ENCODE results near the gene PODNL1.

PODNL1 gene

DNA sequence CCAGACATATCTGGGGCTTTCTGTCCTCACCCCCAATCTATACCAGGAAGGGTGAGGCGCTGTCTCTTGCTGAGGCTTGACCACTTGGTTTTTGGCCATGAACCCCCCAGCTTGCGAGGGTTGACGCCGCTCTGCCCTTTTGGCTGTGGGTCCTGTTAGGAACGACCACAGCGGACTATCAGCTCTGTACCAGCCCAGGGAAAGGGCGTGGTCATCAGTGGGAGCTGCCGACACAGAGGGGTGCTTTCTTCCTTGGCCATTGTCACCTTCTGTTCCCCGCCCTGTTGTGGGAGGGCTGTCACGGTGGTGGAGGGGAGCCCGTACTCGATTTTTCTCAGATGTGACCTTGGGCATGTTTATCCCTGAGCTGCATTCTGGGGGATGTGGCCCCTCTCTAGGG, 19.8 kb upstream of the PODNL1 start:
- DNase-seq (ENCODE audit: low spot score) = no peak

DNA sequence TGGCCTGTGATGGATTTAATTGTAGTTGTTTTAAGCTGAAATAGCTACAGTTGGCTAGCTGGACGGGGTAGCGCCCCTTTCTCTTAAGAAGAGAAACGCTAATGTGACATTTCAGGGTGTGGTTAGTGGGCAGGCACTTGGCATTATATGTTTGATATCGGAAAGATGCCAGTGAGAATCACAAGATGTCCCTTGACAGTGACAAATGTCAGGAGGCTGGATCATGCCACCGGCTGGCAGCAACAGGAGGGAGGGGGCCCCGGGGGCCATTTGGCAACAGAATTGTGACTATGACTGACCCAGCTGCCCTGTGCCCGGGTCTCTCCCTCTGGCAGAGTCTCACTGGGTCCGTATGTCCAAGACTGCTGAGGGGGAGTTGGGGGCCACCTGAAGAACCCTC, 18.8 kb upstream of the PODNL1 start:
- no peak for DNase-seq (ENCODE audit: low spot score)

GRCh38 chr19:13956365-13956744, 18.1 kb upstream of the PODNL1 start:
- DNase-seq (ENCODE audit: low spot score) = no peak

DNA sequence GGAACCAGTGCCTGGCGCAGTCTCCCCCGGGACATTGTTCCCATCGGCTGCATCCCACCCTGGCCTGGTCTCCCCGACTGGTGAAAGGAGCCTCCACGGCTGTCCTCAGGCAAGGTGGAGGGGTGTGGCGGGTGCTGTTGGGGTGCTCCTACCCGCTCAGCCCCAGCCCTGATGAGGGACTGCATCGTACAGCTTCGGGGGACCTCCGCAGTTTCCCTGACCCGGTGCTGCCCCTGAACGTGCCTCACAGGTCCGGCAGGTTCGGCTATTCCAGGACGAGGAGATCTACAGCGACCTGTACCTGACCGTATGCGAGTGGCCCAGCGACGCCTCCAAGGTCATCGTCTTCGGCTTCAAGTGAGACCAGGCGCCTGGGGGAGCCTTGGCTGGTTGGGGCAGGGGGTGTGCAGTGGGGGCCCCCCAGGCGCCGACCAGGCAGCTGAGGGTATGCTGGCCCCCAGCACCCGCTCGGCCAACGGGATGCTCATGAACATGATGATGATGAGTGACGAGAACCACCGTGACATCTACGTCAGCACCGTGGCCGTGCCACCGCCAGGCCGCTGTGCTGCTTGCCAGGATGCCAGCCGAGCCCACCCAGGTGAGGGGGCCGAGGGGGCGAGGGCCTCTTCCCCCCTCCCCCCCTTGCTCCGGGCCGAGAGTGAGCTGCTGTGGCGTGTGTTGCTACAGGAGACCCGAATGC, 17.6 kb upstream of the PODNL1 start:
- no peak for DNase-seq (ENCODE audit: low spot score)

DNA sequence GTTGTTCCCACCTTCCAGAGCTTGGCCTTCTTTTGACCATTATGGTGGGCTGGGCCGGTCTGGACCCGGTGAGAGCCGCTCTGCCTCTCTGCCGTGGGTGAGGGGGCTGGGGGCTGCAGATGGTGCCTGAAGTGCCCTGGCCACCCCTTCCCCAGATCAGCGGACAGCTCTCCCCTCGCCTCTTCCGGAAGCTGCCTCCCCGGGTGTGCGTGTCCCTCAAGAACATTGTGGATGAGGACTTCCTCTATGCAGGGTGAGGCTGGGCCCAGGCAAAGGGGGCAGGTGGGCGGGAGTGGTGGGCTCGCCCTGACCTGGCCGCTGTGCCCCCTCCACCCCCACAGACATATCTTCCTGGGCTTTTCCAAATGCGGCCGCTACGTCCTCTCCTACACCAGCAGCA, 16.0 kb upstream of the PODNL1 start:
- DNase-seq (ENCODE audit: low spot score) = no peak

DNA sequence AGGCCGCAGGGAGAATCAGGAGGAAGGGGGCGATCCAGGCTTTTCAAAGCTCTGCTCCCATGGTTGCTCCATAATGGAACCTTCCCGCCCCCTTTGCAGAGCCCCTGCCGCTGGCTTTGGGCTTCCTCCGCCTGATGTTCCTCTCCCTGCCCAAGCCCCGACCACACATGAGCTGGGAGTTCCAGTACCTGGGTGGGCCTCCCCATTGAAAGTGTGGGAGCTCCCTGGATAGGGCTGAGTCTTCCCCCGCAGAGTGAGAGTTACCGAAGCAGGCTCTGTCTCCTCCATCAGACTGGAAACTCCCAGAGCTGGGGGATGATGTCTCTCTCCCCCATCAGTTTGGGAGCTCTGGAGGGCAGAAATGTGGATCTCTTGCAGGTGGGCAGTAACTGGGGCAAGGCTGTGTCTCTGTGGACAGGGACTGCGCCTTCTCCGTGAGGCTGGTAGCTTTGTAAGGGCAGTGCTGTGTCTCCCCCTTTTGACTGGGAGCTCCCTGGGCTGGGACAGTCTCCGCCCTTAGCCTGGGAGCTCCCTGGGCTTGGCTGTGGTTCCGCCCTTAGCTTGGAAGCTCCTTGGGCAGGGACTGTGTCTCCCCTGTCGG, 14.8 kb upstream of the PODNL1 start:
- peak; percentile 64 for DNase-seq (ENCODE audit: low spot score)

DNA sequence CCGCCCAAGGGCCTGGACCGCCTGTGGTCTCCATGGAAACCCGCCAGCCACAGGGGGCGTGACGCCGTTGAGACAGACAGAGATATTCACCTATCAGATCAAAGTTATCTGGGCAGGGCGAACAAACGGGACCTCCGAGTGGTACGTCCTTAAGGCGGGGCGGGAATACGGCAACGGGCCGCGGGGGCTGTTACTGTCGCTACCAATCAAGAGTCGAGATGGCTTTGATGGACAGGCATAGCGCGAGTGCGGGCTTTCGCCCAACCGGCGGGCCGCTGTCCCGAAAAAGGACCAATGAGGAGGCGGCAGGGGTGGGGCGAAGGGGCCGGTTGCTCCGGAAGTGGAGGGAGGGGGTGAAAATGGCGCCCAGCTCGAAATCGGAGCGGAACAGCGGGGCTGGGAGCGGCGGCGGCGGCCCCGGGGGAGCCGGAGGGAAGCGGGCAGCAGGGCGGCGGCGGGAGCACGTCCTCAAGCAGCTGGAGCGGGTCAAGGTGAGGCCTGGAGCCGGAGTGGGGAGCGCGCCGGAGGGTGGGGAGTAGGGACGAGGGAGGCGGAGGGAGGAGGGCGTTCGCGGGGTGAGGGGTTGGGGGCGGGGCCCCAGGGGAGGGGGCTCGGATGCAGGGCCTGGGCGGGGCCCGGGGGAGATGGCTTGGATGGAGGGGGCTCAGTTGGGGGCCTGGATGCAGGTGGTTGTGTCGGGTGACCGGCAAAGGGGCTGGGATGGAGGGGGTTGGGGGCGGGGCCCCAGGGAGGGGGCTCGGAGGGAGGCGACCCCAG, 14.1 kb upstream of the PODNL1 start, which contains the start of gene DCAF15:
Gene DCAF15, plus strand, starts transcription at position 356 of the 777 bp plus-strand sequence. Its CDS starts 4 bp downstream, at position 360.
- DNase-seq (ENCODE audit: low spot score) = peak; percentile 100

DNA sequence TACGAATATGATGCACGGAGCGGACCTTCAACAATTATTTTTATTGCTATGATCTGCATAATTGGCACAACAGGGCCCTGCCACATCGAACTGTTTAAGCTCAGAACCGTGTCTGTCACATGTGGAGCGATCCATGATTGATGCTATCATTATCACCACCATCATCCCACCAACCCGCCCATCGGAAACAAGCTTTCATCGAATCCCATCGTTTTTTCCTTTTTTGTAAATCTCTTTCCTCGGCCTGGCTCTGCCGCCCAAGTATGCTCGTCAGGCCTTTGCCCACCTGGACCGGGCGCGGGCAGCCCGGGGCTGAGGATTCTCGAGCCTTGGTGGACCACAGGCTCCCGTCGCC, 13.6 kb upstream of the PODNL1 start:
- no peak for DNase-seq (ENCODE audit: low spot score)

DNA sequence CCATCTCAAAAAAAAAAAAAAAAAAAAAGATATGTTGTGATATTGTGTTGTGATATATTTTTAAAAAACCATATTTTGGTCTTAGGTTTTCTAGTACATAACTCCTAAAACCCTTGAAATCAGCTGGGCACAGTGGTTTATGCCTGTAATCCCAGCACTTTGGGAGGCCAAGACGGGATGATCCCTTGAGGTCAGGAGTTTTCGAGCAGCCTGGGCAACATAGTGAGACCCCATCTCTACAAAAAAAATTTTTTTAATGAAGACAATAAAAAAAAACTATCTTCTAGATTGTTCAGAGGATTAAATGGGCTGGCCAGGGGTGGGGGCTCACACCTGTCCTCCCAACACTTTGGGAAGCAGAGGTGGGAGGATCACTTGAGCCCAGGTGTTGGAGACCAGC, 12.8 kb upstream of the PODNL1 start:
- DNase-seq (ENCODE audit: low spot score) = no peak

- no peak for DNase-seq (ENCODE audit: low spot score)
These were observed 8.2 kb upstream of the PODNL1 start for GRCh38 chr19:13946414-13946813.

DNA sequence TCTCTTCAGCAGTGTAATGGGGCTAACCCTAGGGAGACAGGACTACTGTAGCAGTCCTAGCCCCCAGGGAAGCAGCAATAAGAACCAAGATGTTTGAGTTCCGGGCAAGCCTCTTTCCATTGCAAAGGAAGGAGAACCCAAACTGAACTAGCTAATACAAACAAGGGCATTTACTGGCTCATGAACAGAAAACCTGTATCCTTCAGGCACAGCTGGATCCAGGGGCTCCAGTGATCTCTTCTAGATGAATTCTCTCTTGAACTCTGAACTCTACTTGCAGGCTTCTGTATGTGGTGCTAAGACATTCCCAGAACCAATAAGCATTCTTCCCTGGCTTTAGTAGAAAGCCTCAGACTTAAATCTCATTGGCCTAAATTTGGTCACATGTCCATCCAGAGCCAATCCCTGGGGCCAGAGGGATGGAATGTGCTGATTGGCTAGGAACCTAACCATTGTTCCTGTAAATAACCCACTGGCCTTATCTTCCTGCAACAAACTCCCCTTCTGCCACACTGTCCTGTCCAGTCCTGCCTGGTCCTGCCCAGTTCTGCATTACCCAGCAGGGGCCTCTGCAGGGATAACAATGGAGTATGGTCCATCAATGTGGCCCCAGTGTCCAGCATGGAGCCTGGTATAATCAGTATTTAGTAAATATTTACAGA, 3.9 kb upstream of the PODNL1 start:
- DNase-seq (ENCODE audit: low spot score) = no peak

- DNase-seq (ENCODE audit: low spot score) = no peak
These were observed 527 bp downstream of the PODNL1 start for GRCh38 chr19:13937479-13938300.

- DNase-seq (ENCODE audit: low spot score) = no peak
These were observed 2.3 kb downstream of the PODNL1 start for GRCh38 chr19:13935765-13936510.

DNA sequence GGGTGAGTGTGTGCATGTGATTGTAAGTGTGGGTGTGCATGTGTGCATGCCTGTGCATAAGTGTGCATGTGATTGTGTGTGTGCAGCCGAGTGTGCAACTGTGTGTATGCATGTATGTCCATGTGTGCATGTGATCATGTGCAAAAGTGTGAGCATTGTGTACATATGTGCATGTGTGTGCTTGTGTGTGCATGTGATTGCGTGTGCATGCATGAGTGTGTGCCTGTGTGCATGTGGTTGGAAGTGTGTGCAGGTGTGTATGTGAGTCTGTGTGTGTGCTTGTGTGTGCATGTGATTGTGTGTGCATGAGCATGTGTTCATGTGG, 3.5 kb downstream of the PODNL1 start:
- no peak for DNase-seq (ENCODE audit: low spot score)

GRCh38 chr19:13932911-13933393, 5.3 kb downstream of the PODNL1 start:
- DNase-seq (ENCODE audit: low spot score) = no peak

- no peak for DNase-seq (ENCODE audit: low spot score)
These were observed 6.0 kb downstream of the PODNL1 start for GRCh38 chr19:13932149-13932637.

DNA sequence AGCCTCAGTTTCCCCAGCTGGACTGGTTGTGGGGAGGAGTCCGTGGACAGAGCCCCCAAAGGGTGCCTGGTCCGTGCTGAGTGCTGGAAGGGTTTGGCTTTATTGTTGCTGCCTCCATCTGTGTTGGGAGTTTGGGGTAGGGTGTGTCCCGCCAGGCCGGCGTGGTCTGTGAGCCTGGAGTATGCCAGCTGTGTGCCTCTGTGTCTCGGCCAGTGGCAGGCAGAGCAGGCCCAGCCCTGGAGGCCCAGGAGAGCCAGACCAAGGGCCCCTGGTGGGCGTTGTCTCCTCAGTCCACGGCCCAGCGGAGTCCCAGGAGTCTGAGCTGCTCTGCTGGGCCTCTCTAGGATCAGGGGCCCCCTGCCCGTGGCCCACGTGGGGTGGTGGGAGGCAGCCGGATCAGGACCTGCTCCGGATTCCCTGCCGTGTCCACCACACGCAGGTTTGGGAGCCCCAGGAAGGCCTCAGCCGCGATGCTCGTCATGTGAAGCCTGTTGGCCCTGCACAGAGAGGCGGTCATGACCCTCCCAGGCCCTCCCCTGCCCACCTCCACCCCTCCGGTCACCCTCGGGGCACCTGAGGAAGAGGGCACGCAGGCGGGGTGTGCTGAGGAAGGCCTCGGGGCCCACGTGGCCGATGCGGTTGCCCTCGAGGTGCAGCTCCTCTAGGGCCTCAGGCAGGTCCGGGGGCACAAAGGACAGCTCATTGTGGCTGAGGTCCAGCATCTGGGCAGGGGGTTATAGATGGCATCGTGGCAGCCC, 6.6 kb downstream of the PODNL1 start:
- no peak for DNase-seq (ENCODE audit: low spot score)

- no peak for DNase-seq (ENCODE audit: low spot score)
These were observed 7.8 kb downstream of the PODNL1 start for GRCh38 chr19:13930402-13930801.

GRCh38 chr19:13929956-13930355, 8.3 kb downstream of the PODNL1 start:
- no peak for DNase-seq (ENCODE audit: low spot score)

DNA sequence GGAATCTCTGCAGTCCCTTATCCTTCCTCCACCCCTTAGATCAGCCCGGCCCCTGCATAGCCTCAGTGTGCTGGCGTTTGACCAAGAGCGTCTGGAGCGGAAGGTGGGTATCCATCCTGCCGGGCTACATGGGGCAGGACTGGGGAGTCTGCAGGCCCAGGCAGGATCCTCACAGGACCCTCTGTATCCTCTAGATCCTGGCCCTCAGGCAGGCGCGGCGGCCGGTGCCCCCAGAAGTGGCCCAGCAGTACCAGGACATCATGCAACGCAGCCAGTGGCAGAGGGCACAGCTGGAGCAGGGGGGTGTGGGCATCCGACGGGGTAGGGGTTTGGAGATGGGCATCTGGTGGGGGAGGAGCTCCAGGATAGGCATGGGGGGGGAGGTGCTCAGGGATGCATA, 8.9 kb downstream of the PODNL1 start:
- no peak for DNase-seq (ENCODE audit: low spot score)

All from cerebellar cortex (tissue), 1 donor.